ENCODE measurements around the gene TK1. TPM values are rescaled to one million over a fixed set of nuclear protein-coding genes. Genes with fewer than 3 reads are reported as not detected.

Gene TK1
- total RNA-seq, 1 experiment from 2014 or later: 89.7 TPM

DNA sequence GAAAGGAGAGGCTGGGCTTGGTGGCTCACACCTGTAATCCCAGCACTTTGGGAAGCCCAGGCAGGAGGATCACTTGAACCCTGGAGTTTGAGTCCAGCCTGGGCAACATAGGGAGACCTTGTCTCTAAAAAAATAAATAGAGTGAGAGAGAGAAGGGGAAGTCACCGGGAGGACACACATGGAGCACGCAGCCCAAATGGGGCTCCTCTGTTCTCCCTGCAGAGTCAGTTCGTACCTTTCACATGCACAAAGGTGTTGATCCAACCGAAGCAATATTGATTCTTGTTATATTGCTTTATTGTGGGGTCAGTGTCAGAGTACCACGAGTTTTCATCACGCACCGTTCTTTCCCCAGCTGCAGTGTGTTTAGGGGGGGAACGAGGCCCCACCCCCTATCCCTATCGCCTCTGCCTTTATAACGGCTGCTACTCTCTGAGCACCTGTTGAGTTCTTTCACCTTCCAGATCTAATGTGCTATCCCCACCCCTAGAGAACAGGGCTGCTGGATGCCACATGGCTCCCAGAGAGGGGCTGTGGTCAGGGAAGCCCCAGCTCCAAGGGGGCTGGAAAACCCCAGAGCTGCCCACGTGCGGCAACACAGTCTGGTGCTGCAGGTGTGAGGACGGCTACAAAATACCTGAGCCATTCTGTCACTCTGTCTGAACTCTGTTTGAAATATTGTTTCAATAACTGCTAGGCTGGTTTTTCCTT lies 43.6 kb upstream of the TK1 start:
- peaks cover 8% of the 10 kb centered on the region for H3K4me1 Mint-ChIP-seq (ENCODE audit: low read depth, unreplicated experiment)
- peaks cover 27% of the 10 kb centered on the region for H3K27me3 Mint-ChIP-seq (ENCODE audit: unreplicated experiment)
- TF ChIP-seq, protein P1, sequence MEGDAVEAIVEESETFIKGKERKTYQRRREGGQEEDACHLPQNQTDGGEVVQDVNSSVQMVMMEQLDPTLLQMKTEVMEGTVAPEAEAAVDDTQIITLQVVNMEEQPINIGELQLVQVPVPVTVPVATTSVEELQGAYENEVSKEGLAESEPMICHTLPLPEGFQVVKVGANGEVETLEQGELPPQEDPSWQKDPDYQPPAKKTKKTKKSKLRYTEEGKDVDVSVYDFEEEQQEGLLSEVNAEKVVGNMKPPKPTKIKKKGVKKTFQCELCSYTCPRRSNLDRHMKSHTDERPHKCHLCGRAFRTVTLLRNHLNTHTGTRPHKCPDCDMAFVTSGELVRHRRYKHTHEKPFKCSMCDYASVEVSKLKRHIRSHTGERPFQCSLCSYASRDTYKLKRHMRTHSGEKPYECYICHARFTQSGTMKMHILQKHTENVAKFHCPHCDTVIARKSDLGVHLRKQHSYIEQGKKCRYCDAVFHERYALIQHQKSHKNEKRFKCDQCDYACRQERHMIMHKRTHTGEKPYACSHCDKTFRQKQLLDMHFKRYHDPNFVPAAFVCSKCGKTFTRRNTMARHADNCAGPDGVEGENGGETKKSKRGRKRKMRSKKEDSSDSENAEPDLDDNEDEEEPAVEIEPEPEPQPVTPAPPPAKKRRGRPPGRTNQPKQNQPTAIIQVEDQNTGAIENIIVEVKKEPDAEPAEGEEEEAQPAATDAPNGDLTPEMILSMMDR (IDR thresholded peaks at IDR 0.05; ENCODE audit: unreplicated experiment): no peak
- H3K4me3 Mint-ChIP-seq (ENCODE audit: low read depth, unreplicated experiment): no peak overlapping the region
- no peak overlapping the region for H3K27ac Mint-ChIP-seq (ENCODE audit: unreplicated experiment)
- no peaks in the 10 kb centered on the region for H3K9me3 Mint-ChIP-seq (ENCODE audit: low read depth, unreplicated experiment)
- CTCF ChIA-PET: interaction anchor here (0.7 kb wide), 1 partner anchor 10 kb away, joined by 8 read pairs; no protein-coding TSS in a partner anchor
- no peak for DNase-seq
- BruUV-seq (replicated peaks): no TSS peak
- no peaks in the 10 kb centered on the region for H3K36me3 Mint-ChIP-seq (ENCODE audit: insufficient read depth, unreplicated experiment)
- intact Hi-C loops (cut with micrococcal nuclease; ENCODE audit: unreplicated experiment): no loop called here

DNA sequence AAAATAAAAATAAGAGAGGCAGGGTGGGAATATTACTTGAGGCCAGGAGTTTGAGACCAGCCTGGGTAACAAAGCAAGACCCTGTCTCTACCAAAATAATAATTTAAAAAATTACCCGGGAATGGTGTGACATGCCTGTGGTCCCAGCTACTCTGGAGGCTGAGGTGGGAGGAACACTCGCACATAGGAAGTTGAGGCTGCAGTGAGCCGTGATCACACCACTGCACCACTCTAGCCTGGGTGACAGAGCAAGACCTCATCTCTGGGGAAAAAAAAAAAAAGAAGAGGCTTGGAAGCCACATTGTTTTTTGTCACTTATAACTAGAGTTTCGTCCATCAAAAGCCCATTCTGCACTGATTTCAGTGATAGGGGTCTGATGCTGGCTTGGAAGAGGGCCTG lies 41.3 kb upstream of the TK1 start:
- Mint-ChIP-seq H3K27me3 (ENCODE audit: unreplicated experiment) (peaks cover 27% of the 10 kb centered on the region), H3K4me1 (ENCODE audit: low read depth, unreplicated experiment) (peaks cover 8% of the 10 kb centered on the region), H3K27ac (ENCODE audit: unreplicated experiment) (no peak overlapping the region), H3K4me3 (ENCODE audit: low read depth, unreplicated experiment) (no peak overlapping the region), H3K36me3 (ENCODE audit: insufficient read depth, unreplicated experiment) (peaks cover 13% of the 10 kb centered on the region), H3K9me3 (ENCODE audit: low read depth, unreplicated experiment) (no peaks in the 10 kb centered on the region)
- CTCF ChIA-PET: interaction anchor here (0.7 kb wide), 1 partner anchor 21 kb away, joined by 3 read pairs; no protein-coding TSS in a partner anchor
- DNase-seq: no peak
- TF ChIP-seq, protein P1 (IDR thresholded peaks at IDR 0.05; ENCODE audit: unreplicated experiment): no peak
- intact Hi-C loops (cut with micrococcal nuclease; ENCODE audit: unreplicated experiment): no loop called here
- BruUV-seq (replicated peaks): no TSS peak

DNA sequence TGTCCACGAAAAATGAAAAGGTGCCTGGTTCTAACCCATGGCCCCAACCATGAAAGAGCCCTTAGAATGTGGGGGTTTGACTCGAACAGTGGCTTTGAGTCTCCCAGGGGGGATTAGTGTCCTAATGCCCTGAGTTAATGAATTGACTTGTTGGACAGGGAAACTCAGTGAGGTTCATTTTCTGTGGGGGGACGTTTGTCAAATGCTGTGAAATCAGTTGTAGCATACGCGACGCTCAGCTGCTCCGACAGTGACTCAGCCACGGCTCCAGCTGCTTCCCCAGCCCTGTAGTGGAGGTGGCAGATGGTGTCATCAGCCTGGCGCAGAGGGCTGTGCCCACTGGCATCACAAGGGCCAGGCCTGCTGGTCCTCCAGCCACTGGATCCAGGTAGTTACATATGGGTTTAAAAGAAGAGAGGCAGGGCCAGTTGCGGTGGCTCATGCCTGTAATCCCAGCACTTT lies 40.6 kb upstream of the TK1 start:
- H3K27ac Mint-ChIP-seq (ENCODE audit: unreplicated experiment): no peak overlapping the region
- no peak for DNase-seq
- peaks cover 20% of the 10 kb centered on the region for H3K27me3 Mint-ChIP-seq (ENCODE audit: unreplicated experiment)
- peaks cover 17% of the 10 kb centered on the region for H3K36me3 Mint-ChIP-seq (ENCODE audit: insufficient read depth, unreplicated experiment)
- intact Hi-C loops (cut with micrococcal nuclease; ENCODE audit: unreplicated experiment): no loop called here
- CTCF ChIA-PET: interaction anchor here (1.2 kb wide), 1 partner anchor 52 kb away, joined by 3 read pairs; no protein-coding TSS in a partner anchor
- no peak overlapping the region for H3K4me3 Mint-ChIP-seq (ENCODE audit: low read depth, unreplicated experiment)
- BruUV-seq (replicated peaks): no TSS peak
- no peaks in the 10 kb centered on the region for H3K9me3 Mint-ChIP-seq (ENCODE audit: low read depth, unreplicated experiment)
- TF ChIP-seq, protein P1 (IDR thresholded peaks at IDR 0.05; ENCODE audit: unreplicated experiment): no peak
- H3K4me1 Mint-ChIP-seq (ENCODE audit: low read depth, unreplicated experiment): peaks cover 8% of the 10 kb centered on the region

DNA sequence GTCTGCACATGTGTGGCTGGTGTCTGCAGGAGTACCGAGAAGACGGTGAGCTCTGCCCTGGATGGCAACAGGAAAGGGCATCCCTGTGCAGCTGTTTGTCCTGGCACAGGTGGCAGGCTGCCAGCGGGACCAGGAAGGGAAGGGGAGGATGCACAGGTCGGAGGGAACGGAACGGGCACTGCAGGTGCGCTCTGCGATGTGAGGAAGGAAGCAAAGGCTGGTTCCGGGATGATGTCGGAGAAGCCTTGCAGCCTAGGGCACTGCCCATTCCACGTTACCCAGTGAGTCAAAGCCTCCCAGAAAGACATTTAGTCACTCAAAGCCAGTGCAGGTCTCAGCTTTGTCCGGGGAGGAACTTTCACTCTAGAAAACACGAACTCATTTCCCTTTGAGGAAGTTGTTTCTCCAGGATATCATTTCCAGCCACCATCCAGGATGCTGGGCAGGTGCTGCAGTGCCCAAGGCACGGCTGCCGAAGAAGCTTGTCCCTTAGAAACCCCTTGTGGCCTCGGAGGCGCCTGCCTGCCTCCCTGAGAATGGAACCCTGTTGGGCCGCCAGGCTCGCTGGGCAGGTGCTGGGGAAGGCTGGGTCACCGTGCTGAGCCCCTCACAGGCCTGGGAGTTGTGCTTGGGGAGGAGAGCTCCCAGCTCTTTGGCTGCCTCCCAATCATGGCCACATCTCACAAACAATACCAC lies 40.1 kb upstream of the TK1 start:
- BruUV-seq (replicated peaks): no TSS peak
- intact Hi-C loops (cut with micrococcal nuclease; ENCODE audit: unreplicated experiment): no loop called here
- Mint-ChIP-seq H3K9me3 (ENCODE audit: low read depth, unreplicated experiment) (no peaks in the 10 kb centered on the region), H3K36me3 (ENCODE audit: insufficient read depth, unreplicated experiment) (peaks cover 19% of the 10 kb centered on the region), H3K4me3 (ENCODE audit: low read depth, unreplicated experiment) (peak overlapping the region; percentile 32), H3K27me3 (ENCODE audit: unreplicated experiment) (peaks cover 15% of the 10 kb centered on the region), H3K27ac (ENCODE audit: unreplicated experiment) (no peak overlapping the region), H3K4me1 (ENCODE audit: low read depth, unreplicated experiment) (peaks cover 8% of the 10 kb centered on the region)
- TF ChIP-seq, protein P1 (IDR thresholded peaks at IDR 0.05; ENCODE audit: unreplicated experiment): no peak
- peak; percentile 21 for DNase-seq
- CTCF ChIA-PET: interaction anchor here (1.2 kb wide), 1 partner anchor 52 kb away, joined by 3 read pairs; no protein-coding TSS in a partner anchor
